ENCODE measurements around the gene FXN. TPM values are rescaled to one million over a fixed set of nuclear protein-coding genes. Genes with fewer than 3 reads are reported as not detected.

The FXN gene
- total RNA-seq, 1 experiment from 2014 or later = 24.1 TPM

DNA sequence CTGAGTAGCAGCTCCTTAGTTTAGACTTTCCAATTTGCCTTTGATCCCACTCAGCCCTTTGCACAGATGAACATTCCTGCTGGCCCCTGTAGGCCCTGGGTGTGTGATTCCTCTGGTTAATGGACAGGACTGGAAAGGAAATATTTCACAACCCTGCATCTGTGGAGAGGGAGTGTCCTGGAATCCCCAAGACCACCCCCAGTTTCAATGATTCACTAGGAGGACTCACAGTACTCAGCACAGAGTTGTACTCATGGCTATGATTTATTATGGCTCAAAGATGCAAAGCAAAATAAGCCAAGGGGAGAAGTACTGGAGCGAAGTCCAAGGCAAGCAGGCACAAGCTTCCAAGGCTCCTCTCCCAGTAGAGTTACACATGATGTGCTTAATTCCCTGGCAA lies 96.1 kb downstream of the FXN start:
- no peak for DNase-seq (ENCODE audit: low read depth, low spot score)
- no peak overlapping the region for H3K4me3 ChIP-seq (replicated peaks in 1 of 2; ENCODE audit: low read depth in 1 of 2, low read length in 2 of 2)
- no peaks in the 10 kb centered on the region for H3K9me2 ChIP-seq (ENCODE audit: insufficient read depth)
- H4K20me1 ChIP-seq (ENCODE audit: insufficient read depth) = no peaks in the 10 kb centered on the region
- ChIA-PET RAD21 (ENCODE audit: low non-redundant PET in 1 of 2, low total read pairs in 2 of 2, uncharacterized antibody in 2 of 2, unreplicated experiment in 2 of 2) (no interaction called here), CTCF (interaction anchor here (0.7 kb wide), 1 partner anchor 26 kb away, joined by 3 read pairs; no protein-coding TSS in a partner anchor), POLR2A (no interaction called here)
- peaks cover 48% of the 10 kb centered on the region for H3K79me2 ChIP-seq (ENCODE audit: insufficient read depth, low read length)
- H3K4me2 ChIP-seq (ENCODE audit: low read length) = no peak overlapping the region
- H3K27me3 ChIP-seq (ENCODE audit: insufficient read depth, low read length) = no peaks in the 10 kb centered on the region
- no peak overlapping the region for H2AFZ ChIP-seq (ENCODE audit: low read depth, low read length, poor library complexity, severe bottlenecking)
- H3K9ac ChIP-seq (ENCODE audit: low read length) = no peak overlapping the region
- H3K27ac ChIP-seq (ENCODE audit: low read depth, low read length) = no peak overlapping the region
- intact Hi-C loops (cut with micrococcal nuclease) = no loop called here
- no peaks in the 10 kb centered on the region for H3K36me3 ChIP-seq (ENCODE audit: control insufficient read depth in 1 of 2, insufficient read depth in 2 of 2, low read length in 2 of 2)
- ATAC-seq = no peak
- no TSS peak for BruUV-seq (replicated peaks)
- peaks cover 0 to 12% of the 10 kb centered on the region in 2 experiments; a peak in 3 of 4 replicates for H3K4me1 ChIP-seq (ENCODE audit: control insufficient read depth in 1 of 2, insufficient read depth in 2 of 2, low read length in 2 of 2)
- TF ChIP-seq ZNF274 (IDR thresholded peaks at IDR 0.05; ENCODE audit: low read depth, low read length) (no peak), CBX3 (IDR thresholded peaks at IDR 0.05; ENCODE audit: low read depth) (no peak), EZH2phosphoT487 (IDR thresholded peaks at IDR 0.05; ENCODE audit: borderline replicate concordance) (no peak), ZFX (IDR thresholded peaks at IDR 0.05) (no peak)
- TF ChIP-seq, protein P1, sequence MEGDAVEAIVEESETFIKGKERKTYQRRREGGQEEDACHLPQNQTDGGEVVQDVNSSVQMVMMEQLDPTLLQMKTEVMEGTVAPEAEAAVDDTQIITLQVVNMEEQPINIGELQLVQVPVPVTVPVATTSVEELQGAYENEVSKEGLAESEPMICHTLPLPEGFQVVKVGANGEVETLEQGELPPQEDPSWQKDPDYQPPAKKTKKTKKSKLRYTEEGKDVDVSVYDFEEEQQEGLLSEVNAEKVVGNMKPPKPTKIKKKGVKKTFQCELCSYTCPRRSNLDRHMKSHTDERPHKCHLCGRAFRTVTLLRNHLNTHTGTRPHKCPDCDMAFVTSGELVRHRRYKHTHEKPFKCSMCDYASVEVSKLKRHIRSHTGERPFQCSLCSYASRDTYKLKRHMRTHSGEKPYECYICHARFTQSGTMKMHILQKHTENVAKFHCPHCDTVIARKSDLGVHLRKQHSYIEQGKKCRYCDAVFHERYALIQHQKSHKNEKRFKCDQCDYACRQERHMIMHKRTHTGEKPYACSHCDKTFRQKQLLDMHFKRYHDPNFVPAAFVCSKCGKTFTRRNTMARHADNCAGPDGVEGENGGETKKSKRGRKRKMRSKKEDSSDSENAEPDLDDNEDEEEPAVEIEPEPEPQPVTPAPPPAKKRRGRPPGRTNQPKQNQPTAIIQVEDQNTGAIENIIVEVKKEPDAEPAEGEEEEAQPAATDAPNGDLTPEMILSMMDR (IDR thresholded peaks at IDR 0.05 in 2 of 3, conservative IDR thresholded peaks at IDR 0.05 in 1 of 3; ENCODE audit: borderline replicate concordance in 1 of 3, insufficient read depth in 1 of 3, low read depth in 2 of 3, low read length in 2 of 3) = no peak
- H3K9me3 ChIP-seq (ENCODE audit: control insufficient read depth in 1 of 2, insufficient read depth in 1 of 2, low read depth in 1 of 2, low read length in 2 of 2) = no peaks in the 10 kb centered on the region

- ChIA-PET RAD21 (ENCODE audit: low non-redundant PET in 1 of 2, low total read pairs in 2 of 2, uncharacterized antibody in 2 of 2, unreplicated experiment in 2 of 2) (no interaction called here), CTCF (no interaction called here), POLR2A (no interaction called here)
- H3K4me3 ChIP-seq (replicated peaks in 1 of 2; ENCODE audit: low read depth in 1 of 2, low read length in 2 of 2) = no peak overlapping the region
- H3K27ac ChIP-seq (ENCODE audit: low read depth, low read length) = no peak overlapping the region
- BruUV-seq (replicated peaks) = no TSS peak
- intact Hi-C loops (cut with micrococcal nuclease) = no loop called here
- peaks cover 50% of the 10 kb centered on the region for H3K79me2 ChIP-seq (ENCODE audit: insufficient read depth, low read length)
- no peak for ATAC-seq
- H3K27me3 ChIP-seq (ENCODE audit: insufficient read depth, low read length) = no peaks in the 10 kb centered on the region
- peaks cover 0 to 12% of the 10 kb centered on the region in 2 experiments; a peak in 3 of 4 replicates for H3K4me1 ChIP-seq (ENCODE audit: control insufficient read depth in 1 of 2, insufficient read depth in 2 of 2, low read length in 2 of 2)
- no peak overlapping the region for H2AFZ ChIP-seq (ENCODE audit: low read depth, low read length, poor library complexity, severe bottlenecking)
- H3K4me2 ChIP-seq (ENCODE audit: low read length) = no peak overlapping the region
- H3K9ac ChIP-seq (ENCODE audit: low read length) = no peak overlapping the region
- TF ChIP-seq ZFX (IDR thresholded peaks at IDR 0.05) = no peak
- no peak for TF ChIP-seq EZH2phosphoT487 (IDR thresholded peaks at IDR 0.05; ENCODE audit: borderline replicate concordance)
- TF ChIP-seq EGR1 (IDR thresholded peaks at IDR 0.05; ENCODE audit: low read depth) = no peak
- TF ChIP-seq ZNF274 (IDR thresholded peaks at IDR 0.05; ENCODE audit: low read depth, low read length) = no peak
- TF ChIP-seq YY1 (IDR thresholded peaks at IDR 0.05; ENCODE audit: extremely low read depth, insufficient replicate concordance, low read depth, low read length) = no peak
- no peak for TF ChIP-seq EZH2 (IDR thresholded peaks at IDR 0.05)
- TF ChIP-seq CBX3 (IDR thresholded peaks at IDR 0.05; ENCODE audit: low read depth) = no peak
- TF ChIP-seq SRF (IDR thresholded peaks at IDR 0.05; ENCODE audit: low read depth) = no peak
- no peak for TF ChIP-seq POLR2AphosphoS5 (IDR thresholded peaks at IDR 0.05; ENCODE audit: low read depth, low read length)
- TF ChIP-seq ELF1 (IDR thresholded peaks at IDR 0.05; ENCODE audit: borderline replicate concordance, low read depth) = no peak
- TF ChIP-seq, protein P1 (IDR thresholded peaks at IDR 0.05 in 2 of 3, conservative IDR thresholded peaks at IDR 0.05 in 1 of 3; ENCODE audit: borderline replicate concordance in 1 of 3, insufficient read depth in 1 of 3, low read depth in 2 of 3, low read length in 2 of 3) = no peak
- no peak for TF ChIP-seq TCF7L2 (IDR thresholded peaks at IDR 0.05; ENCODE audit: borderline replicate concordance, extremely low read depth, insufficient read depth, insufficient read length)
- no peak for TF ChIP-seq SIN3A (IDR thresholded peaks at IDR 0.05; ENCODE audit: low read depth)
- no peak for DNase-seq (ENCODE audit: low read depth, low spot score)
- H3K9me3 ChIP-seq (ENCODE audit: control insufficient read depth in 1 of 2, insufficient read depth in 1 of 2, low read depth in 1 of 2, low read length in 2 of 2) = no peaks in the 10 kb centered on the region
- H3K9me2 ChIP-seq (ENCODE audit: insufficient read depth) = no peaks in the 10 kb centered on the region
- no peaks in the 10 kb centered on the region for H4K20me1 ChIP-seq (ENCODE audit: insufficient read depth)
- no peaks in the 10 kb centered on the region for H3K36me3 ChIP-seq (ENCODE audit: control insufficient read depth in 1 of 2, insufficient read depth in 2 of 2, low read length in 2 of 2)
Observed at GRCh38 chr9:69132361-69132760, 96.8 kb downstream of the FXN start.

Measured in HCT116 (cell line).